ENCODE measurements around the gene ITPR2. TPM values are rescaled to one million over a fixed set of nuclear protein-coding genes. Genes with fewer than 3 reads are reported as not detected.
"Not testable (repeated sequence)": the region's sequence is repeated elsewhere in the genome, so short reads cannot be mapped to it uniquely, and the experiment has no call there.

The ITPR2 gene
- polyA plus RNA-seq (ENCODE audit: insufficient read length): 16.5 TPM
- long read RNA-seq, donor 1: 0 reads
- long read RNA-seq, donor 2: 0 reads
- long read RNA-seq, donor 3: 0 reads
- long read RNA-seq, donor 4: 0 reads
- long read RNA-seq, donor 5: 0 reads
- long read RNA-seq, donor 6: 0 reads
- long read RNA-seq, donor 7: 0 reads
- long read RNA-seq, donor 8: 0 reads

- DNase-seq: peak; percentile 94
Measured at GRCh38 chr12:26832822-26833742, at the start of gene ITPR2. ITPR2 (minus strand) TSS chr12:26833194; CDS start chr12:26832781, 413 bp downstream.

DNA sequence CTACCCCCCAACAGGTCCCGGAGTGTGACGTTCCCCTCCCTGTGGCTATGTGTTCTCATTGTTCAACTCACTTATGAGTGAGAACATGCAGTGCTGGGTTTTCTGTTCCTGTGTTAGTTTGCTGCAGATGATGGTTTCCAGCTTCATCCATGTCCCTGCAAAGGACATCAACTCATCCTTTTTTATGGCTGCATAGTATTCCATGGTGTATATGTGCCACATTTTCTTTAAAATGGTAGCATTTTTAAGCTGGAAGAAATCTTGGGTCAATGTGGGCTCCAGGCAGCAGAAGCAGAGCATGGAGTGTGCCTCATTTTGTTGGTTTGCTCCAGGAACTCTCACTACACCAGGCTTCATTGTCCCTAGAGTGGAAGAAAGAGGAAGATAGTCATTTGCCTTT, 47.6 kb upstream of the ITPR2 start:
- no peak for DNase-seq

GRCh38 chr12:26878661-26879119, 45.7 kb upstream of the ITPR2 start:
- DNase-seq: peak; percentile 45

GRCh38 chr12:26874501-26875296, 41.7 kb upstream of the ITPR2 start:
- no peak for DNase-seq

GRCh38 chr12:26872625-26873024, 39.6 kb upstream of the ITPR2 start:
- DNase-seq: no peak

DNA sequence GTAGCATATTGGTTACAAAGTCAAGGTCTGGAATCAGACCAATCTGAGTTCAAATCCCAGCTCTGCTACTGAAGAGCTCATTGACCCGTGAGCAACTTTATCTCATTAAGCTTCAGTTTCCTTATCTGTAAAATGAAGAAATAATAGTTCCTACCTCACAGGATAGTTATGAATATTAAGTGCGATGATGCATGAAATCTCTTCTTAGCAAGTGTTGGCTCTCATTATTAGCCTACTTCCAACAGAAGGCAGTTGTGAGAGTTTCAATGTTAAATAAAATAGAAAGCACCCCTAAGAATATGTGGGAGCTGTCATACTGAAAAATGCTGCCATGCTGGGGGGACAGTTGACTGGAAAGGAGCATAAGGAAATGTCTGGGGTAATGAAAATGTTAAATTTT, 39.0 kb upstream of the ITPR2 start:
- DNase-seq: no peak

- DNase-seq: peak; percentile 52
Measured at GRCh38 chr12:26870491-26871419, 37.8 kb upstream of the ITPR2 start.

GRCh38 chr12:26869908-26870459, 37.0 kb upstream of the ITPR2 start:
- no peak for DNase-seq

DNA sequence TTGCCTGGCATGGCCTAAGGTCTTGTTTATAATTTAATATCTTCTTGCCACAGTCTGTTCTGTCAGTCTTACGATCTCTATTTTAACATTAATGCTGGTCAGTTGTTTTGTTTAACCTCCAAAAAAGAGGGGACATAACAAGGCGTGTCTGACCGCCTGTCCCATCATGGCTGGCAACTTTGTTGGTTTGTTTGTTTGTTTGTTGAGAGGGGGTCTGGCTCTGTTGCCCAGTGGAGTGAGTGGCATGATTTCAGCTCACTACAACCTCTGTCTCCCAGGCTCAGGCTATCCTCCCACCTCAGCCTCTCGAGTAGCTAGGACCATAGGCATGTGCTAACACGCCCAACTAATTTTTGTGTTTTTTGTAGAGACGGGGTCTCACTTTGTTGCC, 36.1 kb upstream of the ITPR2 start:
- DNase-seq: no peak

- DNase-seq: no peak
Measured at GRCh38 chr12:26868447-26869103, 35.6 kb upstream of the ITPR2 start.

DNA sequence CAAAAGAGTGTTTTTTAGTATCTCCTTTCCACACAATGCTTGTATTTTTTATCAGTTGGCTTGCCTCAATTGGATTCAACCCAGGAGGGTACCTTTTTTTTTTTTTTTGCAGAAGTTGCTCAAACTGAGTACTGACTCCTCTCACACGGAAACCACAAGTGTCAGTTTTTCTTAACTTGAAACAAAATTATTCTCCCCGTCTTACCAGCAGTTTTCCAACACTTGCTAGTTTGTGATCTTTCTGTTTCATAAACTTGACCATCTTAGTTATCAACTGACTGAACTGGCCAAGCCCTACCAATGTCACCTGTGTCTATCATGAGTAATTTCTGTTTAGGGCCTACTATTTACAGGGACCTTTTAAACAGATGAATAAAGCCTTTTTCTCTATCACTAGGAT, 34.1 kb upstream of the ITPR2 start:
- no peak for DNase-seq

GRCh38 chr12:26863515-26863914, 30.5 kb upstream of the ITPR2 start:
- no peak for DNase-seq

- not testable (repeated sequence) for DNase-seq
Measured at GRCh38 chr12:26862787-26863186, 29.8 kb upstream of the ITPR2 start.

GRCh38 chr12:26861690-26862089, 28.7 kb upstream of the ITPR2 start:
- DNase-seq: no peak

GRCh38 chr12:26857465-26858176, 24.6 kb upstream of the ITPR2 start:
- DNase-seq: no peak

DNA sequence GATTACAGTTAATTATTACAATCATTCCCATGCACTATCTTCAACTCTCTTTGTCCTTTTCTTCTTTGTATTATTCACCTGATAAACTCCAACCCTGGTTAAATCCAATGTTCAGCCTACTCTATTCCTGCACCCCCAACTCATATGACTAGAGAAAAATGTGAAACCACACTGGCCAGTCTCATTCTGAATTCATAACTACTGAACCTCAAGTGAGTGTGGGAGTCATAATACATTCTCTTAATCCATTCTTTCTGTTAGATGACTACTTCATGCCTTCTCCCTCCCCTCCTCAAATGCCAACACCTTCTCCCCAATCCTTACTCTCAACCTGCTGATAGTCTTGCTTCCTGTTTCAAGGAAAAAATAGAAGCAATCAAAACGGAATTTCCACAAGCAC, 22.3 kb upstream of the ITPR2 start:
- DNase-seq: no peak

GRCh38 chr12:26854031-26854390, 21.0 kb upstream of the ITPR2 start:
- DNase-seq: no peak

- DNase-seq: no peak
Measured at GRCh38 chr12:26853303-26854030, 20.5 kb upstream of the ITPR2 start.
